GM03348 (cell line): ENCODE results near the gene LRP11.
A peak's percentile ranks its signal among the peaks of the same experiment; 100 is the strongest.
"Not testable (repeated sequence)": the region's sequence is repeated elsewhere in the genome, so short reads cannot be mapped to it uniquely, and the experiment has no call there.

ENCODE experiments used
- DNase-seq: peaks from one replicate; pipeline ENCODE4 v3.0.0; 2012; ENCODE audit warnings: low spot score

LRP11 gene

DNA sequence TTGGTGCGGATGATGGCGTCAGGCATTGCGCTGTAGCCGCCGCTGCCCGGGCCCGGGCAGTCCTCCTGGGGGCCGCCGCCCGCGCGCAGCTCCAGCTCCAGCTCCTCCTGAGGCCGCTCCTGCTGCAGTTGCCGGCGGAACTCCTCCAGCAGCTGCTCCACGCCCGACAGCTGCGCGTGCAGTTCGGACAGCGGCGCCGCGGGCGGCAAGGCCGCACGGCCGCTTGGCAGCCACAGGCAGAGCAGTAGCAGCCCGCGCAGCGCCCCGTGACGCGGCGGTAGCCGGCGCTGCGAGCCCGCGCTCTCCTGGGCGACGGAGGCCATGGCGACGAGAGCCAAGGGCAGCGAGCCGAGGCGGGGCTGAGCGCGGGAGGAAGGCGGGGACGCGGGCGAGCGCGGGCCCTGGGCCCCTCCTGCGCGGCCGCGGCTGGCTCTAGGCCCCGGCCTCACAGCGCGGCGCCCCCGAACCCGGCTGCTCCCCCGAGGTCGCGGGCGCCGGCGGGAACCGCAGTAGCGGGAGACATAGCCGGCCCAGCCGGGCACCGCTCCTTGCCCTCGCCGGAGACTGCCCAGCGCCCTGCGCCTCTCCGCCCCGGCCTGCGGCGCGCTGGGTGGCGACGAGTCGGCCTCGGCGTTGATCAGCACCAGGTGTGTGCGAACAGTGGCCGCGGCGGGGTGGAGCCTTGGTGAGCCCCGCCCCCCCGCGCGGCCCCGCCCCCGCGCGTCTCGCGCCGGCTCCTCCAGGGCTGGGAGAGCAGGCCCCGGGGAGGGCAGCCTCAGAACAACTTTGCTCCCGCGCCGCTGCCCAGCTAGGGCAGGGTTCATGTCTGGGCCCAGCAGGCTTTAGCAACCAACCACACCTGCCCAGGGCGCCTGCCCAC lies at the start of gene LRP11:
LRP11 (minus strand) TSS at position 662 of the 880 bp plus-strand sequence; CDS start at position 323, 339 bp downstream.
- peak; percentile 96 for DNase-seq

DNA sequence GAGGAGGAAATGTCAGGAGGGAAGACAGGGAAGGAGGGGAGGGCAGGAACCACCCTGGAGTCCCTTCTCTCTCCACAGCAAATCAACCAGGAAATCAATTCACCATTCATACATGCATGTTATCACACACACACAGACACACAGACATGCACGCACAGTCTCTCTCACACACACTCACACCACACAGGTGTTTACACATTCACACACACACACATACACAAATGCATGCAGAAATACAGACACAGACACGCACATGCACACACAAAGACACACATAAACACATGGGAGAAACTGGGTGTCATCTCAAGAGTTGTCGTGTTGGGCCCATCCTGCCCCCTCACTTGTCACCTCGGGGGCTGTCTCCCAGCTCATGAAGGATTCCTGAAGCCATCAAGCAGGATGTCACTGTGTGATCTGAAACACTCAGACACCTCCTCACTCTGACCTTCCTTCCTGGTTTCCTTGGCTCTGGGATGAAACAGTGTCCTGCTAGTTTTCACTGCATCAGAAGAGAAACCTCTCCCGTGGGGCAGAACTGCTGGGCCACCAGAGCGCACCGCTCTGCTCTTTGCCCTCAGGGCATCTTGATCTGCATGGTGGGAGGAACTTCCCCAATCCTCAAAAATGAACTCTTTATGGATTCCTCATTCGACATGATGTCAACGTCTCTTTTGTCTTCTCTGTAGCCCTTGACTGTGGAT lies 49.5 kb upstream of the LRP11 start:
- DNase-seq = no peak

GRCh38 chr6:149913085-149913484 lies 48.9 kb upstream of the LRP11 start:
- DNase-seq = no peak

DNA sequence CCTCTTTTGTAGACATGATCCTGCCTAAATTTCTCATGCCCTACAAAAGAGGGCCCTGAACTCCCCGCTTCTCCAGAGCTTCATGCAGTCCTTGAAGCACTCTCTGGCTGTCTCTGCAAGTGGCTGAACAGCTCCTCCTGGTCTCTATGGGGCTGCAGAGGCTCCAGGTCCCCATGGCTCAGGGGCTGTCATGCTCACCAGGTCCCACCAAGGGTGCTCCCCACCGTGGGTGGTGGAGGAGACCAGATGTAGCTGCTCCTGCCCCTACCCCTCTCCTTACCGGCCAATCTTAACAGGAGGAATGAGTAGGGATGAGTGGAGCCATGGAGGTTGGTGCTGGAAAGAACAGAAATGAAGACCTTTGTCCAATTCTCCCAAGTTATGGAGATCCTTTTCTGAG lies 48.5 kb upstream of the LRP11 start:
- DNase-seq = not testable (repeated sequence)

DNA sequence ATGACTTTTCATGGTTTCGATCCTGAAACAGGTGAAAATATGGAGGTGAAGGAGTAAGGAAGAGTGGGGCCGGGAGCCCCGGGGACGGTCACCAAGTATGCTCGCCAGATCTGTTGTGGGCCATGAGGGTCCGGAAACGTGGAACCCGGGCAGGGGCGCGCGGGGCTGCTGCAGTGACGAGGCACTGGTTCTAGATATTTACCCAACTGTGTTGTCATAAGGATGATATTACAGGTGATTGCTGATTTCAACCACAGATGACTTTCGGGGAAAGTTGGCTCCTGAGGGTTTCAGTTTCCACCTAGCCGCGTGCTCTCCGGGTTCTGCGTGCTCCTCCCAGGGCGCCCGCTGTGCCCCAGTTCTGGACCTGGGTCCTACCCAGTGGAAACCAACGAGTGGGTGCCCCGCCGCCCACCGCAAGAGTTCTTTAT lies 46.6 kb upstream of the LRP11 start:
- DNase-seq = no peak

GRCh38 chr6:149909701-149910470 lies 45.7 kb upstream of the LRP11 start:
- no peak for DNase-seq

- not testable (repeated sequence) for DNase-seq
Measured at GRCh38 chr6:149908480-149908879, 44.3 kb upstream of the LRP11 start.

GRCh38 chr6:149907317-149907716 lies 43.2 kb upstream of the LRP11 start:
- DNase-seq = no peak

DNA sequence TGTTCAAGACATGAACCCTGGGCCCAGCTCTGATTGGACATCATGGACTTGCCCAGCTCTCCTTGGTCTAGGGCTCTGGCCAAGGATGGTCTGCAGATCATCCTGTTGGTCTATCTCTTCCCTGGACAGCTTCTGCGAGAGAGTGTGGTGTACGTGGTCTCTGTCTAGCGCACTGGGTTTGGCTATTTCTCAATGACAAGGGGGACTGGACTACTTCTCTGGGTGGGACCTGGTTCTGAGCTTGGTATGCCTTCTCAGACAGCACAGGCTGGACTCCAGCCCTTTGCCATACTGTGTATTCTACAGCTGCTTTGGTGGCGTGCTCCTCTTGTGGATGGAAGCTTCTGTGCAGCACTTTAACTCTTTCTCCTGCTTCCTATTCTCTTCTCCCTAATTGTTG lies 42.2 kb upstream of the LRP11 start:
- DNase-seq = no peak

DNA sequence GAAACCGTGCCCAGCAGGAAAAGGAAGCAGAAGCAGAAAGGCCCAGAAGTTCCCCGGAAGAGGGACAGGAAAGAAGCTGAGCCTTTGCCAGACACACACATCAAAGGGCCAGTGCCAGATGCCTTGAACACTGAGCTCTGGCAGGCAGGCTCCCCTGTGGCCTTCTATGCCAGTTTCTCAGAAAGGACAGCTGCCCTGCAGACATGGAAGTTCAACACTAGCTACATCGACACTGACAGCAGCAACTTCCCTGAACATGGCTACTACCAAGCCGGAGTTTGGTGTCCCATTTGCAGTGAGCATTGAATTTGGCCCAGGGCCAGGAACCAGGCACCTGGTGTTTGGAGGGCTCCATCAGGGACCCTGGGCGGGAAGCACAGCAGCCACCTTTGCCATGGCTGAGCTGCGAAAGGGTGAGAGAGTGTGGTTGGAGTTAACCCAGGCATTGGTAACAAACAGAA lies 41.8 kb upstream of the LRP11 start:
- DNase-seq = no peak

- no peak for DNase-seq
Measured at GRCh38 chr6:149905371-149905910, 41.3 kb upstream of the LRP11 start.

- DNase-seq = no peak
Measured at GRCh38 chr6:149904661-149905370, 40.7 kb upstream of the LRP11 start.

GRCh38 chr6:149903938-149904611 lies 39.9 kb upstream of the LRP11 start:
- DNase-seq = no peak

DNA sequence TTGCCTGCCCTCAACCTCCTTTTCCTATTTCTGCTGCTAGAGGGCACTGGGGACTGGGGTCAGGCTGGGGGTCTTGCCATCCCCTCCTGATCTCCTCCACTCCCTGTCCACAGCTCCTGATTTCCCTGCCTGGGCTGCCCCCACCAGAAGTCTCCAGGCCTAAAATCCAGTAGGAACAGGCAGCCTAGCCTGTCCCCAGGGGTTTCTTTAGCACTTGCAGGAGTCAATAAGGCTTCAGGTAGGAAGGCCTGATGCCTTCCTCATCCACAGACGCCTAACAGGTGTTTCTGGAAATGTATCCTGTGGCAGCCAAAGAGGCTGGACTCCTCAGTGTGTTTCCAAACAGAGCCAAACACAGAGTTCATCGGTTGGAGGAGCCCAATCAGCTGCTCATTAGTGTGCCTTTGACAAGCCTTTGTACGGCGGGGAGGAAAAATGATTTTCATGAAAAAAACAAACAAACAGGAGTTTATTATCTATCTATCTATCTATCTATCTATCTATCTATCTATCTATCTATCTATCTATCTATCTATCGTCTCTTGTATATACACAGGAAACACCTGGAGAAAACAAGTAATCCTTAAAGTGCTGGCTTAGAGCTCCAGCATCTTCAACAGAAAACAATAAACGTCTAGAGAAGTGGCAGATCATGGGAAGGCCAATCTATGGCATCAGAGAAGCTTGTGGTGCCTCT lies 37.4 kb upstream of the LRP11 start:
- DNase-seq = no peak

DNA sequence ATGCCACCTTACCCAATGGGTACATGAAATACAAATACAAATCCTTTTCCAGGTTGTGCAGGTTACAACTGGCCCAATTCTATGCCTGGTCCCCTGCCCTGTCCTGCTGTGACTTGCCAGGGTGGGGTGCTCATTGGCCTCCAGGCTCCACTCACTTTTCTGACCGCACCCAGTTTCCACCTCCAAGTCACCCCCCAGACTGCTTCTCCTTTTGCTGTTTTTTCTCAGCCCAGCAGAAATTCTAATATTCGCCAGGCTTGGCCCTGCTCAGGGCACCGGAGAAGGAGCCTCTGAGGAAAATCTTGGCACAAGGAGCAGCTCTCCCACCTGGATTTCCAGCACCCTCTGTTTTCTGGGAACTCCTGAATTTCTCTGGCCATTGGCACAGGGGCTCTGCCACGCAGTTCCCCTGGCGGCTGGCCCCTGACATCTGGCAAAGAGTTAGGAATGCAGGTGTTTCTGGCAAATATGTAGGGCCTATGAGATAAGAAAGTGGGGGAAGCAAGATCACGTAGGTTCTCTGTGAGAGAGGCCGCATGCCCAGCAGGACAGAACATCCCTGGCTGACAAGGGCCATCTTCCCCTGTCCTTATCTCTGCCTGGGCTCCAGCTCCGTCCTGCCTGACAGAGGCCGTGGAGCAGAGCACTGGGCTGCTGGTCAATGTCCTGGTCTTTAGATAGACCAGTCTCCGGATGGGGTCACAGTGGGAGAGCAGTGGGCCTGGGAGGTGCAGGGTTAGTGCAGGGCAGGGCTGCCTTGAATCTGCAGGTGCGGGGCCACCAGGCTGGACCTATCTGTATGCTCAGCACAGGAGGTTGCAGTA lies 36.7 kb upstream of the LRP11 start:
- no peak for DNase-seq

DNA sequence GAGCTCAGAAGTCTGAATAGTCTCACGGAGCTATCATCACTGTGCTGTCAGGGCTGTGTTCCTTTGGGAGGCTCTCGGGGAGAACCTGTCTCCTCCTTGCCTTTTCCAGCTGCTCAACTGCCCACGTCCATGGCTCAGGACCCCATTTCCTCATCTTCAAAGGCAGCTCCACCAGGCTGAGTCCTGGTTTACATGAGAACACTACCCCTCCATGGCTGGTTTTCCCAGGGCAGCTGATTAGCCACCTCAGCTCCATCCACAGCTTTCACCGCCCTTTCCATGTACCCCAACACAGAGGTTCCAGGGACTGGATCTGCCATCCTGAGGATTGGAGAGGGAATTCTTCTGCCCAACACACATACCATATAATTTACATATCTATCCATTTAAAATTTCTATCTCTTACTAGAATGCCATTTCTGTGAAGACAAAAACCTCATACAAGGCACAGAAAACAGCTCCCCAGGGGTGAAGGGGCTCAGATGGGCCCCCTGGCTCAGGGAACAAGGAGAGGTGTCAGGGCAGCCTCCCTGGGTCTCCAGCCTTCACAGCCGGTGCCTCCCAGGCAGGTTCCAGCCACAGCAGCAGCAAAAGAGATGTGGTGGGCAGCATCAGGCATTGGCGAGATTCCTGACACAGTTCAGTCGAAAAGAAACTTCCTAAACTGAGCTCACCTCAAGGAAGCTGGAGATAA lies 35.9 kb upstream of the LRP11 start:
- no peak for DNase-seq

DNA sequence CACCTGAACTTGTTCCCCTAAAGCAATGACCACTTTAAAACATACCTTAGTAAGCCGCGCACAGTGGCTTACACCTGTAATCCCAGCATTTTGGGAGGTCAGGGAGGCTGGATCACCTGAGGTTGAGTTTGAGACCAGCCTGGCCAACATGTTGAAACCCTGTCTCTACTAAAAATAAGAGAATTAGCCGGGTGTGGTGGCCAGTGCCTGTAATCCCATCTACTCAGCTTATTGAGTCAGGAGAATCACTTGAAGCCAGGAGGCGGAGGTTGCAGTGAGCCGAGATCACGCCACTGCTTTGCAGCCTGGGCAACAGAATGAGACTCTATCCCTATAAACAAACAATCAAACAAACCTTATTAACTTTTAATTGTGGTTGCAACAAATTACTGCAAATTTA lies 35.3 kb upstream of the LRP11 start:
- DNase-seq = no peak

DNA sequence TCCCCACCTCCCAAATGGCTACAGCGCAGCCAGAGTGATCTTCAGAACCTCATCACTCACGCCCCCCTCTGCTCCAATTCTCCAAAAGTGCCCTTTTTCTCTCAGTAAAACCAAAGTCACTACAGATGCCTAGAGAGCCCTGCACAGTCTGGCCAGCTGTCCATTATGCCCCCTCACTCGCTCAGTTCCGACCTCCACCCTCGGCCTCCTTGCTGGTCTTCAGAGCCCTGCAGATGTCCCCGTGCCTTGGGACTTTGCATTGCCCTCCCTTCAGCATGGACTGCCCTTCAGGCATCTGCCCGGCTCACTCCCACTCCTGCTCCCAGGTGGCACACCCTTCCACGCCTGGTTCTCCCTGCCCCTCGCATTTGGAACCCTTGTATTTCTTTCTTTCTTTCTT lies 34.8 kb upstream of the LRP11 start:
- DNase-seq = no peak
